OCI-LY7 (cell line): Measurements from ENCODE around the gene CTDSPL. TPM values are rescaled to one million over a fixed set of nuclear protein-coding genes. Genes with fewer than 3 reads are reported as not detected.

Experiments used
- BruUV-seq: library from RNA; stranded (reverse); fragments of 400-500 nt; replicated peaks from 2 replicates; lab custom pipeline; 2021; lab: Mats Ljungman, UMichigan
- CTCF ChIA-PET: fragments of 300-600 bp; sonication (Branson Sonifier 250); formaldehyde crosslinking; loops from one replicate; lab custom pipeline; 2022; ENCODE audit warnings: antibody characterized with exemption; ENCODE audit not compliant: unreplicated experiment; lab: Charles Lee
- POLR2A ChIA-PET: fragments of 300-600 bp; sonication (Branson Sonifier 250); formaldehyde crosslinking; loops from one replicate; lab custom pipeline; 2022; ENCODE audit warnings: antibody characterized with exemption; lab: Charles Lee
- DNase-seq: peaks from one replicate; pipeline ENCODE4 v3.0.0-alpha.2; 2015; ENCODE audit warnings: low spot score
- H2AFZ ChIP-seq: fragments of 200-600 bp; sonication (generic), shearing (Covaris generic); 2 replicates; pipeline ENCODE4 v1.6.1; 2014; ENCODE audit warnings: mild to moderate bottlenecking, antibody characterized with exemption, low read length, moderate library complexity
- H3K27ac ChIP-seq: fragments of 200-600 bp; sonication (generic); 2 replicates; pipeline ENCODE4 v1.5.1; 2014; ENCODE audit warnings: mixed run types, low read depth, mild to moderate bottlenecking, moderate library complexity, low read length, inconsistent platforms; ENCODE audit not compliant: poor library complexity, severe bottlenecking
- H3K36me3 ChIP-seq: fragments of 200-600 bp; sonication (generic); 2 replicates; pipeline ENCODE4 v1.6.1; 2014; ENCODE audit warnings: mild to moderate bottlenecking, antibody characterized with exemption, low read length, moderate library complexity, mixed read lengths; ENCODE audit not compliant: insufficient read depth
- H3K4me1 ChIP-seq: fragments of 200-600 bp; sonication (generic); 2 replicates; pipeline ENCODE4 v1.5.1; 2014; ENCODE audit warnings: mild to moderate bottlenecking, low read length; ENCODE audit not compliant: insufficient read depth, poor library complexity, severe bottlenecking
- H3K4me2 ChIP-seq: fragments of 200-600 bp; sonication (generic); 2 replicates; pipeline ENCODE4 v1.6.1; 2014; ENCODE audit warnings: mild to moderate bottlenecking, low read length
- H3K4me3 ChIP-seq: fragments of 200-600 bp; sonication (generic); 2 replicates; pipeline ENCODE4 v1.5.1; 2014; ENCODE audit warnings: mild to moderate bottlenecking, low read depth, low read length; ENCODE audit not compliant: poor library complexity, severe bottlenecking
- H3K79me2 ChIP-seq: fragments of 200-600 bp; sonication (generic); 2 replicates; pipeline ENCODE4 v1.6.1; 2016; ENCODE audit warnings: low read depth, mild to moderate bottlenecking, low read length, moderate library complexity, mixed read lengths; ENCODE audit not compliant: insufficient read depth
- H3K9me2 ChIP-seq: fragments of 200-600 bp; sonication (generic); 2 replicates; pipeline ENCODE4 v1.6.1; 2016; ENCODE audit warnings: mild to moderate bottlenecking, low read length, mixed read lengths; ENCODE audit not compliant: insufficient read depth
- H3K9me3 ChIP-seq: fragments of 200-600 bp; sonication (generic); 2 replicates; pipeline ENCODE4 v1.6.1; 2014; ENCODE audit warnings: mild to moderate bottlenecking, mixed run types, low read length, mixed read lengths
- H4K20me1 ChIP-seq: fragments of 200-600 bp; sonication (generic); 2 replicates; pipeline ENCODE4 v1.6.1; 2014; ENCODE audit warnings: mild to moderate bottlenecking, antibody characterized with exemption, low read length, moderate library complexity, mixed read lengths; ENCODE audit not compliant: insufficient read depth
- EZH2phosphoT487 ChIP-seq: fragments of 200-600 bp; sonication (generic); IDR thresholded peaks from 2 replicates; pipeline ENCODE4 v1.6.1; 2018; ENCODE audit warnings: low read depth, borderline replicate concordance, mild to moderate bottlenecking, mixed run types, antibody characterized with exemption, low read length, moderate library complexity, mixed read lengths
- intact Hi-C: fragments of 100-400 bp; cut with micrococcal nuclease; formaldehyde crosslinking; loops from one replicate; pipeline ENCODE4 v1.10.0; 2022; ENCODE audit not compliant: unreplicated experiment
- total RNA-seq, 2 experiments: library from RNA; depleted of rRNA in 1 of 2; stranded (reverse); fragments of >200 nt in 1 of 2; shearing (Covaris generic) in 1 of 2; gene quantifications; 2 replicates each; pipeline ENCODE4 v1.2.3, GENCODE V29; 2014 to 2022
- TF ChIP-seq, protein P1 (sequence below): fragments of 200-600 bp; sonication (generic); conservative IDR thresholded peaks from 2 replicates; pipeline ENCODE4 v1.5.1; 2014; ENCODE audit warnings: mild to moderate bottlenecking, antibody characterized with exemption, low read length, moderate library complexity, mixed read lengths

Gene CTDSPL
- total RNA-seq, 2 experiments from 2014 or later = 0.38 TPM; not detected in 1

- Histone ChIP-seq H3K4me2 (no peak overlapping the region), H3K27ac (no peak overlapping the region), H4K20me1 (no peaks in the 10 kb centered on the region), H3K36me3 (no peaks in the 10 kb centered on the region), H3K9me2 (no peaks in the 10 kb centered on the region), H3K79me2 (no peaks in the 10 kb centered on the region), H2AFZ (no peak overlapping the region), H3K4me1 (no peaks in the 10 kb centered on the region), H3K9me3 (no peaks in the 10 kb centered on the region), H3K4me3 (no peak overlapping the region)
- no peak for TF ChIP-seq EZH2phosphoT487
- TF ChIP-seq, protein P1, sequence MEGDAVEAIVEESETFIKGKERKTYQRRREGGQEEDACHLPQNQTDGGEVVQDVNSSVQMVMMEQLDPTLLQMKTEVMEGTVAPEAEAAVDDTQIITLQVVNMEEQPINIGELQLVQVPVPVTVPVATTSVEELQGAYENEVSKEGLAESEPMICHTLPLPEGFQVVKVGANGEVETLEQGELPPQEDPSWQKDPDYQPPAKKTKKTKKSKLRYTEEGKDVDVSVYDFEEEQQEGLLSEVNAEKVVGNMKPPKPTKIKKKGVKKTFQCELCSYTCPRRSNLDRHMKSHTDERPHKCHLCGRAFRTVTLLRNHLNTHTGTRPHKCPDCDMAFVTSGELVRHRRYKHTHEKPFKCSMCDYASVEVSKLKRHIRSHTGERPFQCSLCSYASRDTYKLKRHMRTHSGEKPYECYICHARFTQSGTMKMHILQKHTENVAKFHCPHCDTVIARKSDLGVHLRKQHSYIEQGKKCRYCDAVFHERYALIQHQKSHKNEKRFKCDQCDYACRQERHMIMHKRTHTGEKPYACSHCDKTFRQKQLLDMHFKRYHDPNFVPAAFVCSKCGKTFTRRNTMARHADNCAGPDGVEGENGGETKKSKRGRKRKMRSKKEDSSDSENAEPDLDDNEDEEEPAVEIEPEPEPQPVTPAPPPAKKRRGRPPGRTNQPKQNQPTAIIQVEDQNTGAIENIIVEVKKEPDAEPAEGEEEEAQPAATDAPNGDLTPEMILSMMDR = no peak
- intact Hi-C loops = no loop called here
- DNase-seq = no peak
- ChIA-PET POLR2A (interaction anchor here (1.3 kb wide), 1 partner anchor 19 kb away, joined by 3 read pairs; no protein-coding TSS in a partner anchor), CTCF (no interaction called here)
- BruUV-seq = no TSS peak
Measured at GRCh38 chr3:37819591-37819990, 42.1 kb upstream of the CTDSPL start.

- Histone ChIP-seq H3K79me2 (no peaks in the 10 kb centered on the region), H2AFZ (no peak overlapping the region), H3K9me2 (no peaks in the 10 kb centered on the region), H3K4me1 (no peaks in the 10 kb centered on the region), H3K36me3 (no peaks in the 10 kb centered on the region), H3K9me3 (no peaks in the 10 kb centered on the region), H3K4me3 (no peak overlapping the region), H4K20me1 (no peaks in the 10 kb centered on the region), H3K27ac (no peak overlapping the region), H3K4me2 (no peak overlapping the region)
- TF ChIP-seq, protein P1 = no peak
- TF ChIP-seq EZH2phosphoT487 = no peak
- CTCF ChIA-PET = no interaction called here
- no TSS peak for BruUV-seq
- POLR2A ChIA-PET = interaction anchor here (1.3 kb wide), 1 partner anchor 19 kb away, joined by 3 read pairs; no protein-coding TSS in a partner anchor
- intact Hi-C loops = loop anchor here (10.0 kb wide), 1 partner anchor 775 kb away; no protein-coding TSS in a partner anchor
- no peak for DNase-seq
Measured at GRCh38 chr3:37820286-37820685, 41.4 kb upstream of the CTDSPL start.

DNA sequence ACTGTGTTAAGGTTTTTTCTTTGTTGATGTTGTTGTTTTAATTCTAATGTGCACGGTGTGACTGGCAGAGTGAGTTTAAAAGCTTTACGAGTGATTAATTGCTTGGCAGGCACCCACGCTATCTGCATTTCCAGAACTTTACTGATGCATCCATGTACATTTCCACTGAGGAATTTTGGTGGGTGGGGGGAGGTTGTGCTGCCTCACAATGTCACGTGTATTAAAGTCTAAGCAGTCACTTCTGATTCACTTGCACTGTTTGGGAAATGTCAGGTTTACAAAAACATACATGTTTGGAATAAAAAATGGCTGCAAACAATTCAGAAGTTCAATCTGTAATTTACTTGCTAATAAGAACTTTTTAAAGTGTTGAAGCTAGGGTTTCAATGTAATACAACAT lies 38.5 kb upstream of the CTDSPL start:
- no peaks in the 10 kb centered on the region for H3K9me3 ChIP-seq
- TF ChIP-seq EZH2phosphoT487 = no peak
- TF ChIP-seq, protein P1 = no peak
- CTCF ChIA-PET = no interaction called here

More for the DNA sequence above, 38.5 kb upstream of the CTDSPL start:
- H4K20me1 ChIP-seq = no peaks in the 10 kb centered on the region
- no peak overlapping the region for H3K4me3 ChIP-seq
- DNase-seq = no peak
- H3K9me2 ChIP-seq = no peaks in the 10 kb centered on the region
- no peaks in the 10 kb centered on the region for H3K79me2 ChIP-seq
- intact Hi-C loops = loop anchor here (10.0 kb wide), 1 partner anchor 772 kb away; no protein-coding TSS in a partner anchor
- BruUV-seq = no TSS peak
- H3K36me3 ChIP-seq = no peaks in the 10 kb centered on the region
- POLR2A ChIA-PET = no interaction called here
- no peak overlapping the region for H3K27ac ChIP-seq
- H3K4me1 ChIP-seq = no peaks in the 10 kb centered on the region
- no peak overlapping the region for H3K4me2 ChIP-seq
- H2AFZ ChIP-seq = no peak overlapping the region
